Body of pancreas (tissue), 4 donors: ENCODE measurements around the gene DAP.
A peak's percentile ranks its signal among the peaks of the same experiment; 100 is the strongest.

ENCODE experiments used
- POLR2A ChIP-seq, 3 donors: fragments of 450-650 bp; IDR thresholded peaks; one replicate each; pipeline ENCODE4 v1.6.1; 2016; ENCODE audit warnings: antibody characterized with exemption in 3 of 3, mild to moderate bottlenecking in 2 of 3
- TF ChIP-seq, protein P1 (sequence below), 7 experiments: fragments of 450-650 bp in 4 of 7; fragments of 200-600 bp in 3 of 7; sonication (generic) in 3 of 7; IDR thresholded peaks; one replicate each; pipeline ENCODE4 v1.5.1; 2016 to 2019; ENCODE audit warnings: antibody characterized with exemption in 7 of 7

GRCh38 chr5:10761185-10761932 lies at the start of gene DAP:
- TF ChIP-seq, protein P1, sequence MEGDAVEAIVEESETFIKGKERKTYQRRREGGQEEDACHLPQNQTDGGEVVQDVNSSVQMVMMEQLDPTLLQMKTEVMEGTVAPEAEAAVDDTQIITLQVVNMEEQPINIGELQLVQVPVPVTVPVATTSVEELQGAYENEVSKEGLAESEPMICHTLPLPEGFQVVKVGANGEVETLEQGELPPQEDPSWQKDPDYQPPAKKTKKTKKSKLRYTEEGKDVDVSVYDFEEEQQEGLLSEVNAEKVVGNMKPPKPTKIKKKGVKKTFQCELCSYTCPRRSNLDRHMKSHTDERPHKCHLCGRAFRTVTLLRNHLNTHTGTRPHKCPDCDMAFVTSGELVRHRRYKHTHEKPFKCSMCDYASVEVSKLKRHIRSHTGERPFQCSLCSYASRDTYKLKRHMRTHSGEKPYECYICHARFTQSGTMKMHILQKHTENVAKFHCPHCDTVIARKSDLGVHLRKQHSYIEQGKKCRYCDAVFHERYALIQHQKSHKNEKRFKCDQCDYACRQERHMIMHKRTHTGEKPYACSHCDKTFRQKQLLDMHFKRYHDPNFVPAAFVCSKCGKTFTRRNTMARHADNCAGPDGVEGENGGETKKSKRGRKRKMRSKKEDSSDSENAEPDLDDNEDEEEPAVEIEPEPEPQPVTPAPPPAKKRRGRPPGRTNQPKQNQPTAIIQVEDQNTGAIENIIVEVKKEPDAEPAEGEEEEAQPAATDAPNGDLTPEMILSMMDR (IDR thresholded peaks at IDR 0.05): peak in 1 of 7 experiments; percentile 8
- TF ChIP-seq POLR2A (IDR thresholded peaks at IDR 0.05): peak in 2 of 3 donors; percentile 65 to 79
